ENCODE measurements around the gene IKZF3.
"Not testable (repeated sequence)": the region's sequence is repeated elsewhere in the genome, so short reads cannot be mapped to it uniquely, and the experiment has no call there.

The IKZF3 gene

DNA sequence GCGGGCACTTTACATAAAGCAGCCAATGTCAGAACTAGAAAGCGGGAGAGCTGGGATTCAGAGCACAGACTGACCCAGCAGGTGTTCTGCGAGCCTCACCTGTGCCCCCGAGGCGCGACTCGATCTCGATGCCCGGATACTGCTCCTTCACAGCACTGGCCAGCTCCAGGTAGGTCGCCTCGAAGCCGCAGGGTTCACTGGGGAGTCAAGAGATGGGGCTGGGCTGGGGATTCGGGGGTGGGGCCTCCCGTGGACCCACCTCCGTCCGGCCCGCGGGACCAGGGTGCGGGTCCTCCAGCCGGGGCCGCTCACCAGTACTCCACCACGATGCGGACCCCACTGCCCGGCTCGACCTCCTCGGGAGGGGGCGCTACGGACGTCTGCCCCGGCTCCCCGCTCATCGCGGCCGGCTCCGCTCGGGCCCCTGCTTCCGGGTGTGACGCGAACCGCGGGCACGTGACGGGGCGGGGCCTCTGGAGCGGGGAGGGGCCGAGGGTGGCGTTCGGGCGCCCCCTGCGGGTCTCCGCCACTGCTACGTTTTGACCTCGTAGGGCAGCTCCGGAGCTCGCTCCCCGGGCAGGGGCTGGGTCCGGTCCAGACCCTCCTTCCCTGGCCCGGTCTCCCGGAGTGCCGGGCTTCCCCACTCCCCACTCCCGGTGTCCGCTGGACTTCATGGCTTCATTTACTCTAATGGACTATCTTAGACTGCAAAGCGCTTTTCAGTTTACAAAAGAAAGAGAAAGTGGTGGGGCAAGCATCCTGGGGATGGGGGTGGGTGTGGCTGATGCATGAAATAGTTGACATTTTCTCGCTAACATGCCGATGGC lies 133.8 kb downstream of the IKZF3 start, which contains the start of gene MIEN1:
Gene MIEN1 (minus strand): TSS at position 438 of the 827 bp plus-strand sequence. CDS start 37 bp downstream, at position 401.
- Histone ChIP-seq H3K4me1 (ENCODE audit: insufficient read depth, low read length) (peaks cover 7% of the 10 kb centered on the region), H3K9ac (ENCODE audit: low read length) (peak within 1 kb of the TSS; percentile 93), H3K9me3 (ENCODE audit: low read length) (no peaks in the 10 kb centered on the region), H3K36me3 (ENCODE audit: insufficient read depth, low read length) (peaks cover 34% of the 10 kb centered on the region), H3K27ac (ENCODE audit: low read depth, low read length) (peak within 1 kb of the TSS; percentile 54), H3K4me3 (ENCODE audit: low read depth in 1 of 2, low read length in 2 of 2) (peak within 1 kb of the TSS; percentile 57 to 96), H3K27me3 (ENCODE audit: control insufficient read depth in 1 of 2, insufficient read depth in 2 of 2, low read length in 2 of 2) (no peaks in the 10 kb centered on the region)

DNA sequence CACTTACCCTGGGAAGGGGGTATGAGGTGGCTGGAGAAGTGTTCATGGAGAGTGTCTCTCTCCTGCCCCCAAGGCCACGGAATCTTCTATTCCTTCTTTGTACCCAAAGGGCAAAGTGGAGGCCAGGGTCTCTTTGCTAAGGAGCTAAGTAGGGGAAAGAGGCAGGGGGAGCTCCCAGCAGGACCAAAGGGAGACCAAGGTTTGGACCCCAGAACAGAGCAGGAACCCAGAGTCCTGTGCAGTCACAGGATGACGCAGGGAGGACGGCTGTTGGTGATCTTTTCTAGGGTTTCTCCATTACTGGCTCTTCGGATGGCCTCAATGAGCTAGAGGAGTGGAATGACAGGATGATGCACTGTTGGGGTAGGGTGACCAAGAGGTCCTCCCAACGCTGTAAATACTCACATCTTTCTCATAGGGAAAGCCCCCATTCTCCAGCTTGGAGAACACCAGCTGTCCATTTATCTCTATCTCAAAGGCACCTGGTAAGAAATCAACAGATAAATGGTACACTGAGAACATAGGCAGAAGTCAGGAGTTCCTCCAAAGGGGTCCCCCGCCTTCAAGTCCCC lies 134.7 kb downstream of the IKZF3 start:
- H3K36me3 ChIP-seq (ENCODE audit: insufficient read depth, low read length) = peaks cover 44% of the 10 kb centered on the region
- peak overlapping the region; percentile 54 for H3K27ac ChIP-seq (ENCODE audit: low read depth, low read length)
- H3K9ac ChIP-seq (ENCODE audit: low read length) = peak overlapping the region; percentile 93
- peaks cover 7% of the 10 kb centered on the region for H3K4me1 ChIP-seq (ENCODE audit: insufficient read depth, low read length)
- no peaks in the 10 kb centered on the region for H3K9me3 ChIP-seq (ENCODE audit: low read length)
- H3K27me3 ChIP-seq (ENCODE audit: control insufficient read depth in 1 of 2, insufficient read depth in 2 of 2, low read length in 2 of 2) = no peaks in the 10 kb centered on the region
- peak overlapping the region; percentile 57 to 96 for H3K4me3 ChIP-seq (ENCODE audit: low read depth in 1 of 2, low read length in 2 of 2)

DNA sequence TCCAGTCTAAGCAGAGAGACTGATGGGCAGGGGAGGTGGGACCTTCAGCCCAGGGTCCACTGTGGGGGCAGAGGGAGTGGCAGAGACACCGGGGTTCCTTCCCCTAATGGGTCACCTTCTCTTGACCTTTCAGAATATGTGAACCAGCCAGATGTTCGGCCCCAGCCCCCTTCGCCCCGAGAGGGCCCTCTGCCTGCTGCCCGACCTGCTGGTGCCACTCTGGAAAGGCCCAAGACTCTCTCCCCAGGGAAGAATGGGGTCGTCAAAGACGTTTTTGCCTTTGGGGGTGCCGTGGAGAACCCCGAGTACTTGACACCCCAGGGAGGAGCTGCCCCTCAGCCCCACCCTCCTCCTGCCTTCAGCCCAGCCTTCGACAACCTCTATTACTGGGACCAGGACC lies 136.6 kb downstream of the IKZF3 start:
- H3K27me3 ChIP-seq (ENCODE audit: control insufficient read depth in 1 of 2, insufficient read depth in 2 of 2, low read length in 2 of 2) = no peaks in the 10 kb centered on the region
- no peak overlapping the region for H3K27ac ChIP-seq (ENCODE audit: low read depth, low read length)
- H3K4me1 ChIP-seq (ENCODE audit: insufficient read depth, low read length) = peaks cover 7% of the 10 kb centered on the region
- no peak overlapping the region for H3K4me3 ChIP-seq (ENCODE audit: low read depth in 1 of 2, low read length in 2 of 2)
- H3K9me3 ChIP-seq (ENCODE audit: low read length) = no peaks in the 10 kb centered on the region
- H3K9ac ChIP-seq (ENCODE audit: low read length) = no peak overlapping the region
- H3K36me3 ChIP-seq (ENCODE audit: insufficient read depth, low read length) = peaks cover 48% of the 10 kb centered on the region

DNA sequence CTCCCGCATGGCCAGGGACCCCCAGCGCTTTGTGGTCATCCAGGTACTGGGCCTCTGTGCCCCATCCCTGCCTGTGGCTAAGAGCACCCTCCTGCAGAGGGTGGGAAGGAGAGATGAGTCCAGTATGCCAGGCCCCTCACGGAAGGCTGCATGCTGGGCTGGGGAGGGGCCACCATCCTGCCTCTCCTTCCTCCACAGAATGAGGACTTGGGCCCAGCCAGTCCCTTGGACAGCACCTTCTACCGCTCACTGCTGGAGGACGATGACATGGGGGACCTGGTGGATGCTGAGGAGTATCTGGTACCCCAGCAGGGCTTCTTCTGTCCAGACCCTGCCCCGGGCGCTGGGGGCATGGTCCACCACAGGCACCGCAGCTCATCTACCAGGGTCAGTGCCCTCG lies 137.5 kb downstream of the IKZF3 start:
- H3K27ac ChIP-seq (ENCODE audit: low read depth, low read length) = no peak overlapping the region
- H3K9ac ChIP-seq (ENCODE audit: low read length) = no peak overlapping the region
- H3K36me3 ChIP-seq (ENCODE audit: insufficient read depth, low read length) = peaks cover 48% of the 10 kb centered on the region
- no peak overlapping the region for H3K4me3 ChIP-seq (ENCODE audit: low read depth in 1 of 2, low read length in 2 of 2)
- H3K4me1 ChIP-seq (ENCODE audit: insufficient read depth, low read length) = peaks cover 7% of the 10 kb centered on the region
- H3K27me3 ChIP-seq (ENCODE audit: control insufficient read depth in 1 of 2, insufficient read depth in 2 of 2, low read length in 2 of 2) = no peaks in the 10 kb centered on the region
- H3K9me3 ChIP-seq (ENCODE audit: low read length) = no peaks in the 10 kb centered on the region

DNA sequence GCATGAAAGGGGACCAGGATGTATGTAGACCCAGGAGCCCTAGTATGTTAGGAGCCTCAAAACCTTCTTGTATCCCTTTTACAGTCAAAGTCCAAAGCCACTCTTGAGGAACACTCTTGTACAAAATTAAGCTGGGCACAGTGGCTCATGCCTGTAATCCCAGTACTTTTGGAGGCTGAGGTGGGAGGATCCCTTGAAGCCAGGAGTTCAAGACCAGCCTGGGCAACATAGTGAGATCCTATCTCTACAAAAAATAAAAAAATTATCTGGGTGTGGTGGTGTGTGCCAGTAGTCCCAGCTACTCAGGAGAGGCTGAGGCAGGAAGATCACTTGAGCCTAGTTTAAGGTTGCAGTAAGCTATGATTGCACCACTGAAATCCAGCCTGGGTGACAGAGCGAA lies 138.2 kb downstream of the IKZF3 start:
- not testable (repeated sequence) for H3K27ac ChIP-seq (ENCODE audit: low read depth, low read length); H3K4me3 ChIP-seq (ENCODE audit: low read depth in 1 of 2, low read length in 2 of 2); H3K27me3 ChIP-seq (ENCODE audit: control insufficient read depth in 1 of 2, insufficient read depth in 2 of 2, low read length in 2 of 2); H3K4me1 ChIP-seq (ENCODE audit: insufficient read depth, low read length); H3K9me3 ChIP-seq (ENCODE audit: low read length); H3K9ac ChIP-seq (ENCODE audit: low read length)
- H3K36me3 ChIP-seq (ENCODE audit: insufficient read depth, low read length) = peaks cover 48% of the 10 kb centered on the region

DNA sequence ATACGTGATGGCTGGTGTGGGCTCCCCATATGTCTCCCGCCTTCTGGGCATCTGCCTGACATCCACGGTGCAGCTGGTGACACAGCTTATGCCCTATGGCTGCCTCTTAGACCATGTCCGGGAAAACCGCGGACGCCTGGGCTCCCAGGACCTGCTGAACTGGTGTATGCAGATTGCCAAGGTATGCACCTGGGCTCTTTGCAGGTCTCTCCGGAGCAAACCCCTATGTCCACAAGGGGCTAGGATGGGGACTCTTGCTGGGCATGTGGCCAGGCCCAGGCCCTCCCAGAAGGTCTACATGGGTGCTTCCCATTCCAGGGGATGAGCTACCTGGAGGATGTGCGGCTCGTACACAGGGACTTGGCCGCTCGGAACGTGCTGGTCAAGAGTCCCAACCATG lies 139.4 kb downstream of the IKZF3 start:
- H3K4me3 ChIP-seq (ENCODE audit: low read depth in 1 of 2, low read length in 2 of 2) = no peak overlapping the region
- H3K36me3 ChIP-seq (ENCODE audit: insufficient read depth, low read length) = peaks cover 48% of the 10 kb centered on the region
- H3K27me3 ChIP-seq (ENCODE audit: control insufficient read depth in 1 of 2, insufficient read depth in 2 of 2, low read length in 2 of 2) = no peaks in the 10 kb centered on the region
- peaks cover 5% of the 10 kb centered on the region for H3K4me1 ChIP-seq (ENCODE audit: insufficient read depth, low read length)
- H3K27ac ChIP-seq (ENCODE audit: low read depth, low read length) = no peak overlapping the region
- H3K9me3 ChIP-seq (ENCODE audit: low read length) = no peaks in the 10 kb centered on the region
- H3K9ac ChIP-seq (ENCODE audit: low read length) = no peak overlapping the region

DNA sequence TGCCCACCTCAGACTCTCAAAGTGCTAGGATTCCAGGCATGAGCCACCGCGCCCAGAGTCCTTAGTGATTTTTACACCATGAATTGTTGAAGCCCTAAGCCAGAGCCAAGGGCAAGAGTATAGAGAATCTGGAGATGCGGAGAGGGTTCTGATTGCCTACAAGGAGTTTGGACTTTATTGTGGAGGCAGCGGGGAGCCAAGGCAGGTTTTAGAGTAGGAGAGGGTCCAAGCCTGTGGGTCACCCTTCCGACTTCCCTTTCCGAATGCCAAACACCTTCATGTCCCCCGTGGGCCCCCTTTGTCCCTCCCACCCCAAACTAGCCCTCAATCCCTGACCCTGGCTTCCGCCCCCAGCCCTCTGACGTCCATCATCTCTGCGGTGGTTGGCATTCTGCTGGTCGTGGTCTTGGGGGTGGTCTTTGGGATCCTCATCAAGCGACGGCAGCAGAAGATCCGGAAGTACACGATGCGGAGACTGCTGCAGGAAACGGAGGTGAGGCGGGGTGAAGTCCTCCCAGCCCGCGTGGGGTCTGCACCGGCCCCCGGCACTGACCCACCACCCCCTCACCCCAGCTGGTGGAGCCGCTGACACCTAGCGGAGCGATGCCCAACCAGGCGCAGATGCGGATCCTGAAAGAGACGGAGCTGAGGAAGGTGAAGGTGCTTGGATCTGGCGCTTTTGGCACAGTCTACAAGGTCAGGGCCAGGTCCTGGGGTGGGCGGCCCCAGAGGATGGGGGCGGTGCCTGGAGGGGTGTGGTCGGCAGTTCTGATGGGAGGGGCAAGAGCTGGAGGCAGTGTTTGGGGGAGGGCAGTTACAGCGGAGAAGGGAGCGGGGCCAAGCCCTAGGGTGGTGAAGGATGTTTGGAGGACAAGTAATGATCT lies 140.9 kb downstream of the IKZF3 start:
- Histone ChIP-seq H3K4me1 (ENCODE audit: insufficient read depth, low read length) (no peaks in the 10 kb centered on the region), H3K27me3 (ENCODE audit: control insufficient read depth in 1 of 2, insufficient read depth in 2 of 2, low read length in 2 of 2) (no peaks in the 10 kb centered on the region), H3K9ac (ENCODE audit: low read length) (no peak overlapping the region), H3K27ac (ENCODE audit: low read depth, low read length) (no peak overlapping the region), H3K9me3 (ENCODE audit: low read length) (no peaks in the 10 kb centered on the region), H3K36me3 (ENCODE audit: insufficient read depth, low read length) (peaks cover 36% of the 10 kb centered on the region), H3K4me3 (ENCODE audit: low read depth in 1 of 2, low read length in 2 of 2) (no peak overlapping the region)

DNA sequence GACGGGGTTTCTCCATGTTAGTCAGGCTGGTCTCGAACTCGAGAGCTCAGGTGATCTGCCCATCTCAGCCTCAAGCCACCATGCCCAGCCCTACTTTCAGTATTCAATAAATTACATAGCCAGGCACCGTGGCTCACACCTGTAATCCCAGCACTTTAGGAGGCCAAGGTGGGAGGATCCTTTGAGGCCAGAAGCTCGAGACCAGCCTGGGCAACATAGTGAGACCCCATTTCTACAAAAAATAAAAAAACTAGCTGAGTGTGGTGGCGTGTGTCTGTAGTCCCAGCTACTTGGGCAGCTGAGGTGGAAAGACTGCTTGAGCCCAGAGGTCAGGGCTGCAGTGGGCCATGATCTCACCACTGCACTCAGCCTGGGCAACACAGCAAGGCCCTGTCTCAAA lies 142.0 kb downstream of the IKZF3 start:
- Histone ChIP-seq H3K9ac (ENCODE audit: low read length) (no peak overlapping the region), H3K36me3 (ENCODE audit: insufficient read depth, low read length) (peaks cover 31% of the 10 kb centered on the region), H3K9me3 (ENCODE audit: low read length) (no peaks in the 10 kb centered on the region), H3K4me1 (ENCODE audit: insufficient read depth, low read length) (no peaks in the 10 kb centered on the region), H3K27ac (ENCODE audit: low read depth, low read length) (no peak overlapping the region), H3K4me3 (ENCODE audit: low read depth in 1 of 2, low read length in 2 of 2) (no peak overlapping the region), H3K27me3 (ENCODE audit: control insufficient read depth in 1 of 2, insufficient read depth in 2 of 2, low read length in 2 of 2) (no peaks in the 10 kb centered on the region)

DNA sequence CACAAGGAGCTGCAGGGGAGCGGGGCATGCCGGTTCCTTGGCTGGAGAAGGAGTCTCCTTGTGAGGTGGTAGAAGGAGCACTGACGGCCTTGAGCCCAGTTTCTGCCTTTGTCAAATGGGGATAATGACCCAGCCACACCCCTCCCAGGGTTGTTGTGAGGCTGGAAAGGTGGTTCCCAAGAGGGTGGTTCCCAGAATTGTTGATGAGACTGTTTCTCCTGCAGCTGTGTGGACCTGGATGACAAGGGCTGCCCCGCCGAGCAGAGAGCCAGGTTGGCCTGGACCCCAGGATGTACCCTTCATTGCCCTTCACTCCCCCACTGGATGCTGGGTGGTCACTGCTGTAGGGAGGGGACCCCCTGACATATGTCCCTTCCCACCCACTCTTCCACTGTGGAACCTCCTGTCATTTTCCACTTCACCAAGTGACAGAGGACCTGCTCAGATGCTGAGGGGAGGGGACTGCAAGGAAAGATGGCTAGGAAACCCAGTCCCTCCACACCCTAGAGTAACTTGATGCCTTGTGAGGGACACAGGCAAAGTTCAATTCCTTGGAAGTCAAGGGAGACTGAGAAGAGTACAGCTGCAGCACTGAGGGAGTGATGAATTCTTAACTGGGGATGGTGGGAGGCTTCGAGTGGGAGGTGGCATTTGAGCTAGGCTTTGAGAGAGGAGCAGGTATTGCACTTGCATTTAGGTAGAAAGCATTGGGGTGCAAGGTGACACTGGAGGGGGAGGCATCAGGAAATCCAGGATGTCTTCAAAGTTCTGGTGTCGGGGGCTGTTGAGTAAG lies 144.4 kb downstream of the IKZF3 start:
- Histone ChIP-seq H3K4me3 (ENCODE audit: low read depth in 1 of 2, low read length in 2 of 2) (no peak overlapping the region), H3K27me3 (ENCODE audit: control insufficient read depth in 1 of 2, insufficient read depth in 2 of 2, low read length in 2 of 2) (no peaks in the 10 kb centered on the region), H3K9ac (ENCODE audit: low read length) (no peak overlapping the region), H3K36me3 (ENCODE audit: insufficient read depth, low read length) (peaks cover 33% of the 10 kb centered on the region), H3K9me3 (ENCODE audit: low read length) (no peaks in the 10 kb centered on the region), H3K27ac (ENCODE audit: low read depth, low read length) (no peak overlapping the region), H3K4me1 (ENCODE audit: insufficient read depth, low read length) (no peaks in the 10 kb centered on the region)

DNA sequence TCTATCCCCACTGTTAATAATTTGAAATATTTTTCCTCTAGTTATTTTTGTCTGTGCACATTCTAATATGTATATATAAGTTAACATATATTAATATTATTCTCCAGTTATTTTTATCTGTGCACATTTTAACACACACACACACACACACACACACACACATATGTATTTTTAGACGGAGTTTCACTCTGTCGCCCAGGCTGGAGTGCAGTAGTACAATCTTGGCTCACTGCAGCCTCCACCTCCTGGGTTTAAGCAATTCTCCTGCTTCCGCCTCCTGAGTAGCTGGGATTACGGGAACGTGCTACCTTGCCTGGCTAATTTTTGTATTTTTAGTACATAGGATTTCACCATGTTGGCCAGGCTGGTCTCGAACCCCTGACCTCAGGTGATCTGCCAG lies 146.5 kb downstream of the IKZF3 start:
- Histone ChIP-seq H3K4me1 (ENCODE audit: insufficient read depth, low read length) (no peaks in the 10 kb centered on the region), H3K27me3 (ENCODE audit: control insufficient read depth in 1 of 2, insufficient read depth in 2 of 2, low read length in 2 of 2) (no peaks in the 10 kb centered on the region), H3K9ac (ENCODE audit: low read length) (no peak overlapping the region), H3K9me3 (ENCODE audit: low read length) (no peaks in the 10 kb centered on the region), H3K36me3 (ENCODE audit: insufficient read depth, low read length) (peaks cover 35% of the 10 kb centered on the region), H3K4me3 (ENCODE audit: low read depth in 1 of 2, low read length in 2 of 2) (no peak overlapping the region), H3K27ac (ENCODE audit: low read depth, low read length) (no peak overlapping the region)

Measured in muscle layer of colon (tissue), 2 donors.